GM12865 (cell line): ENCODE data around the gene SLC25A29.

Source experiments
- DNase-seq: peaks from one replicate; pipeline ENCODE4 v3.0.0; 2010; ENCODE audit warnings: low read depth
- H3K4me3 ChIP-seq: 2 replicates; pipeline ENCODE4 v1.5.1; 2011; ENCODE audit warnings: mild to moderate bottlenecking, low read depth, low read length, control low read depth
- TF ChIP-seq, protein P1 (sequence below): IDR thresholded peaks from 2 replicates; pipeline ENCODE4 v1.5.1; 2011; ENCODE audit warnings: low read length, control low read depth, low read depth, inconsistent platforms; ENCODE audit not compliant: insufficient read depth; ENCODE audit errors: missing control alignments

The SLC25A29 gene, protein sequence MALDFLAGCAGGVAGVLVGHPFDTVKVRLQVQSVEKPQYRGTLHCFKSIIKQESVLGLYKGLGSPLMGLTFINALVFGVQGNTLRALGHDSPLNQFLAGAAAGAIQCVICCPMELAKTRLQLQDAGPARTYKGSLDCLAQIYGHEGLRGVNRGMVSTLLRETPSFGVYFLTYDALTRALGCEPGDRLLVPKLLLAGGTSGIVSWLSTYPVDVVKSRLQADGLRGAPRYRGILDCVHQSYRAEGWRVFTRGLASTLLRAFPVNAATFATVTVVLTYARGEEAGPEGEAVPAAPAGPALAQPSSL

DNA sequence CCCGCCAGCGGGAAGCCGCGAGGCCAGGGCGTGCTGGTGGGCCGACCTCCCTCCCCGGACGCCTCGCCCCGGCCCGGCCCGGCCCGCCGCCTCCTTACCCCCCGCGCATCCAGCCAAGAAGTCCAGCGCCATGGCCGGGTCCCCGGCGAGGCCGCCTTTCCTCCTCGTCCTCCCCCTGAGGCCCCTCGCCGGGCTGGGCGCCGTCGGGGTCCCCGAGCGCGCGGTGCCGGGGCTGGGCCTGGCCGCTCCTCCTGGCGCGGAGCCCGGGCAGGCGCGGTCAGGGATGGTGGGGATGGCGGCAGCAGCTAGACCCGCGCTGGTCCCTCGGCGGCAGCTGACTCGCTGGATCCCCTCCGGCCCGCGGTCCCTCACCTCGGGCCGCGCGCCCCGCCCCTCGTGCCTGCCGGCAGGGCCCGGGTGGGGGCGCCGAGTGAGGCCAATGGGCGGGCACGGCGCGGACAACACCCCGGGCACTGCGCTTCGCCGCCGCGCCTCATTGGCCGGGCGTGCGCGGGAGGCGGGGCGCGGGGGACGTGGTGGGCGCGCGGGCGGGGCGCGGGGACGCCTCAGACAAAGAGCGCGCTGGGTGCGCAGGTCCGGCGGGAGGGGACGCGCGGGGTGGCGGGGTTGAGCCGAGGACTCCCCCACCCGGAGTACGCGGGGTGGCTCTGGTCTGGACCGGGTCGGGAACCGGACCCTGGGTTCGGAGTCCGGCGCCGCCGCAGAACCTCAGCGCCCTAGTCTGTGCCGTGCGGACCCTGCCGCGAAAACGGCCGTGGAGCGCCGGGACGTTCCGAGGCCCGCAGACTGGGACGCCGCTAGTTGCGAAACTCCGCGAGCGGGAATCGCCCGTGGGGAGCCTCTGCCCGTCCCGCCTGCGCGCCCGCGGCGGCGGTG is at the start of gene SLC25A29:
Gene SLC25A29, minus strand, starts transcription at position 344 of the 897 bp plus-strand sequence. Its CDS starts 212 bp downstream, at position 132.
- H3K4me3 ChIP-seq: peak within 1 kb of the TSS; percentile 84
- DNase-seq: peak; percentile 88
- TF ChIP-seq, protein P1, sequence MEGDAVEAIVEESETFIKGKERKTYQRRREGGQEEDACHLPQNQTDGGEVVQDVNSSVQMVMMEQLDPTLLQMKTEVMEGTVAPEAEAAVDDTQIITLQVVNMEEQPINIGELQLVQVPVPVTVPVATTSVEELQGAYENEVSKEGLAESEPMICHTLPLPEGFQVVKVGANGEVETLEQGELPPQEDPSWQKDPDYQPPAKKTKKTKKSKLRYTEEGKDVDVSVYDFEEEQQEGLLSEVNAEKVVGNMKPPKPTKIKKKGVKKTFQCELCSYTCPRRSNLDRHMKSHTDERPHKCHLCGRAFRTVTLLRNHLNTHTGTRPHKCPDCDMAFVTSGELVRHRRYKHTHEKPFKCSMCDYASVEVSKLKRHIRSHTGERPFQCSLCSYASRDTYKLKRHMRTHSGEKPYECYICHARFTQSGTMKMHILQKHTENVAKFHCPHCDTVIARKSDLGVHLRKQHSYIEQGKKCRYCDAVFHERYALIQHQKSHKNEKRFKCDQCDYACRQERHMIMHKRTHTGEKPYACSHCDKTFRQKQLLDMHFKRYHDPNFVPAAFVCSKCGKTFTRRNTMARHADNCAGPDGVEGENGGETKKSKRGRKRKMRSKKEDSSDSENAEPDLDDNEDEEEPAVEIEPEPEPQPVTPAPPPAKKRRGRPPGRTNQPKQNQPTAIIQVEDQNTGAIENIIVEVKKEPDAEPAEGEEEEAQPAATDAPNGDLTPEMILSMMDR: no peak

DNA sequence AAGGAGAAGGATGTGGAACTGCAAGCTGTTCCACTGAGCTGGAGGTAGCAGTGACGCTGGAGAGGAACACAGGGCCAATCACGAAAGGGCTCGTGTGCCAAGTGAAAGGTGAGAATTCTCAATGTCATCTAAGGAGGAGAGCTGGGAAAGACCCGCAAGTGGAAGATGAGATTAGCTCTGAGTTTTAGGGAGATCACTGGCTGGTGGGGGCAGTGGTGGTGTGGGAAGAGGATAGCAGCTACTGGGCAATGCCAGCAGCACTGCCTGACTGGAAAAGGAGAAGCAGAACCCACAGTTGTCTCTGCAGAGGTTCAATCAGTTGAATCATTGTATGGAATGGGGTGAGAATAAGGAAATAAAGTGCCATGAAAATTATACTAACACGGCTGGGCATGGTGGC is 44.7 kb upstream of the SLC25A29 start:
- no peak for DNase-seq

DNA sequence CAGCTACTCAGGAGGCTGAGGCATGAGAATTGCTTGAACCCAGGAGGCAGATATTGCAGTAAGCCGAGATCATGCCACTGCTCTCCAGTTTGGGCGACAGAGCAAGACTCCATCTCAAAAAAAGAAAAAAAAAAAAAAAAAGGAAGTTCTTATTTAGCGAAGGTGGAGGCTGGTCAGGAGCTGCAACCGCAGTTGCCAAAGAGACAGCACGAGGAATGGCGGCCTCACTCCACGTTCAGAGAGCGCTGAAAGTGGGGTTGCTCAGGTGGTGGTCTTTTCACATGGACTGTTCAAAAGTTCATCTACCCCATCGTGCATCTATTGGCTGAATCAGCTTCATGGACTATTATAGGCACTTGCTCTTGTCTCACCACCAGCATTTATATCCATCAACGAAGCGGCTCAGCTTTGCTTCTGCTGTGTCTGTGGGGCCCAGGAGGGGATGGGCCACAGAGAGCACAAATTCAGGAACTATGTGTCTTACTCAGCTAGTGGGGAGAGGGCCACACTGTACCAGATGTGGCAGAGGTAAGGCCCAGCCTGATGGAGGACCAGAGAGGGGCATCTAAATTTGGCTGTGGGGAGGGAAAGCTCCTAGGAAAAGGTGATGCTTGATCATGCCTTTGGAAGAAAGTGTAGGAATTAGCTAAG is 44.2 kb upstream of the SLC25A29 start:
- H3K4me3 ChIP-seq: no peak overlapping the region
- TF ChIP-seq, protein P1: no peak
- DNase-seq: no peak

More for the DNA sequence above, 44.7 kb upstream of the SLC25A29 start:
- no peak overlapping the region for H3K4me3 ChIP-seq
- TF ChIP-seq, protein P1: no peak

DNA sequence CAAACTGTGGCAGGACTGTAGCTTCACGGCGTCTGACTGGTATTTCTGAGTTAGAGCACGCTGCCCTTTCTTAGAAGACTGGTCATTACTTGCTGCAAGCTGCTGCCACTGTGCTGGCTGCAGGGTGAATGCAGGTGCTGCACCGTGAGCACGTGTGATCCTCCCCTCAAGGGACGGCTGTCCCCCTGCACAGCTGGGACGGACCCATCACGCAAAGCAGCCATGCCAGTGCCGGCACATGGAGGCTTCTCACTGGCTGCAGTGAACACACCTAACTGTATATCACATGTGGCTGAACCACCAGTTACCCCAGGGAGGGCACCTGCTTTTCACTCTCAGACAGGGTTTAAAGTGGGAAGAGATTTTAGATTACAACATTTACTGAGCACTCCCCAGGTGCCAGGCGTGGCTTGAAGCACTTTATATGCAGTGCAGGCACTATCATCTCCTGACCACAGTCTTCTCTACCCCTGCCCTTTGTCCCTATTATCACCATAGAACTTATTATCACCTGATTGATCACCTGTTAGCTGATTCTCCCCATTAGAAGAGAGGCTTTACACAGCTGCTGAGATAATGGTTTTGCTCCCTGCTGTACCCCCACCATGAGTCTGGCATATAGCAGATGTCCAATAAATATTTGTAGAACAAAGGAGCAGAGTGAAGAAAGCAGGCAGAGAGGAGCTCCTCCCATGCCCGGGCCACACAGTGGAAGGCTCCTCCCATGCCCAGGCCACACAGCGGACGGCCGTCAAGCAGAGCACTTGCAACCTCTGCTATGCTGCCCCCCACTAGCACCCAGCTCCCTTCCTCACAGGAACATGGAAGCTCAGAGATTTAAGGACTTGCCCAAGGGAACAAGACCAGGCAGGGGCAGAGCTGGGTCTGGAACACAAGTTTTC is 42.8 kb upstream of the SLC25A29 start:
- no peak for DNase-seq
- TF ChIP-seq, protein P1: no peak
- no peak overlapping the region for H3K4me3 ChIP-seq

DNA sequence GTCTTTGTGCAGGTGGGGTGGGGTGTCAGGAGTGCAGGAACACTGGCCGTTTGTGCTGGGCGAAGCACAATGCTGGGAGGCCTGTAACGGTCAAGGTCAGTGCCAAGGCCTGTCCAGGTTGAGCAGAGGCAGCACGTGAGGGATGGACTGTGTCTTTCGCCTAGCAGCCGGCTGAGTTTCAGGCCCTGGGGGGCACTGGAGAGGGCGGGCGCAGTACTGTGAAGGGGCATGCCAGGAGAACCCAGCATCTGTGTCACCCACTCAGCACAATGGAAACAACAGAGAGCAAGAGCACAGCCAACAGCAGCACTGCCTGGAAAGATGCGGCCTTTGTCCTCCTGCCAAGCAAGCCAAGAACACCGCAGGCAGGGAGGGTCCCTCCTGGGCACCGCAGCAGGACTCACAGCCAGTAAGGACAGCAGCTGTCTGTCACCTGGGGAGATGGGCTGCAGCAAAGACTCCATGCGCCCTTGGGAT is 42.0 kb upstream of the SLC25A29 start:
- TF ChIP-seq, protein P1: no peak
- DNase-seq: no peak
- H3K4me3 ChIP-seq: no peak overlapping the region
